Endodermal cell (in vitro differentiated cells): ENCODE measurements around the gene GDI2. TPM values are rescaled to one million over a fixed set of nuclear protein-coding genes. Genes with fewer than 3 reads are reported as not detected.
"Not testable (repeated sequence)": the region's sequence is repeated elsewhere in the genome, so short reads cannot be mapped to it uniquely, and the experiment has no call there.

Experiments used
- DNase-seq: peaks from one replicate; pipeline ENCODE4 v3.0.0-alpha.2; 2017
- H3K27ac ChIP-seq: 2 replicates; pipeline ENCODE4 v1.5.1; 2013; ENCODE audit warnings: mild to moderate bottlenecking, low read depth, low read length, moderate library complexity
- H3K27me3 ChIP-seq: 2 replicates; pipeline ENCODE4 v1.6.1; 2013; ENCODE audit warnings: mild to moderate bottlenecking, low read length, moderate library complexity; ENCODE audit not compliant: insufficient read depth, control insufficient read depth, poor library complexity, severe bottlenecking
- H3K36me3 ChIP-seq: 2 replicates; pipeline ENCODE4 v1.7.0; 2013; ENCODE audit warnings: mild to moderate bottlenecking, low read length, moderate library complexity; ENCODE audit not compliant: control insufficient read depth, insufficient read depth
- H3K4me1 ChIP-seq: one replicate; pipeline ENCODE4 v1.7.0; 2013; ENCODE audit warnings: low read length; ENCODE audit not compliant: control insufficient read depth, insufficient read depth
- H3K4me3 ChIP-seq: 2 replicates; pipeline ENCODE4 v1.5.1; 2013; ENCODE audit warnings: mild to moderate bottlenecking, low read length, moderate library complexity
- H3K9ac ChIP-seq: 2 replicates; pipeline ENCODE4 v1.6.1; 2013; ENCODE audit warnings: mild to moderate bottlenecking, low read length, moderate library complexity; ENCODE audit not compliant: poor library complexity, severe bottlenecking; ENCODE audit errors: extremely low read depth
- H3K9me3 ChIP-seq: 2 replicates; pipeline ENCODE4 v1.6.1; 2013; ENCODE audit warnings: mild to moderate bottlenecking, low read length, moderate library complexity; ENCODE audit not compliant: control insufficient read depth
- H3K27ac Mint-ChIP-seq: 2 replicates; pipeline ENCODE4 v1.8.0; 2020; ENCODE audit warnings: mixed read lengths
- H3K27me3 Mint-ChIP-seq: 2 replicates; pipeline ENCODE4 v1.8.0; 2021; ENCODE audit warnings: mild to moderate bottlenecking, mixed read lengths; ENCODE audit not compliant: insufficient read depth
- H3K36me3 Mint-ChIP-seq: 2 replicates; pipeline ENCODE4 v1.8.0; 2020; ENCODE audit warnings: low read depth, mixed read lengths
- H3K4me1 Mint-ChIP-seq: 2 replicates; pipeline ENCODE4 v1.8.0; 2020; ENCODE audit warnings: mixed read lengths
- H3K4me3 Mint-ChIP-seq: 2 replicates; pipeline ENCODE4 v1.8.0; 2020; ENCODE audit warnings: mild to moderate bottlenecking, moderate library complexity, mixed read lengths
- H3K9me3 Mint-ChIP-seq: 2 replicates; pipeline ENCODE4 v1.8.0; 2020; ENCODE audit warnings: mild to moderate bottlenecking, mixed read lengths
- CTCF ChIP-seq: fragments of 200-600 bp; sonication (generic); conservative IDR thresholded peaks from 2 replicates; pipeline ENCODE4 v1.5.0; 2021; ENCODE audit warnings: antibody characterized with exemption, mild to moderate bottlenecking
- WGBS, 2 experiments: methylation state at CpG; one replicate each; pipeline versions ENCODE4 v1.1.5 to v1.1.7; 2013; ENCODE audit warnings: missing lambda C conversion rate in 2 of 2, mixed read lengths in 1 of 2; ENCODE audit not compliant: insufficient coverage in 1 of 2, insufficient read length in 1 of 2; 5-methylcytosine and 5-hydroxymethylcytosine counted together
- total RNA-seq, 2 donors: library from RNA; stranded (reverse); fragmentation: NEBNext Ultra II Directional in 1 of 2; extraction: Animal tissue kit (Norgen Biotek cat#: 25700) in 1 of 2; gene quantifications; 2 replicates in 1 of 2; 3 replicates in 1 of 2; pipeline ENCODE4 v1.2.1, GENCODE V29; 2021

GDI2 gene
- total RNA-seq, 2 donors from 2014 or later, result 299 to 337 TPM

GRCh38 chr10:5840314-5841307 lies 27.4 kb upstream of the GDI2 start:
- H3K27me3 Mint-ChIP-seq, result no peaks in the 10 kb centered on the region
- Histone ChIP-seq H3K9me3 (no peaks in the 10 kb centered on the region), H3K4me3 (no peak overlapping the region), H3K27ac (peak overlapping the region; percentile 74), H3K9ac (no peak overlapping the region), H3K27me3 (no peaks in the 10 kb centered on the region), H3K4me1 (no peaks in the 10 kb centered on the region), H3K36me3 (no peaks in the 10 kb centered on the region)
- H3K36me3 Mint-ChIP-seq, result no peaks in the 10 kb centered on the region
- no peak overlapping the region for H3K4me3 Mint-ChIP-seq
- 68 to 74% methylated on average over 39 to 40 of the region's 40 CpGs for WGBS, 2 experiments
- TF ChIP-seq CTCF, result no peak
- no peaks in the 10 kb centered on the region for H3K9me3 Mint-ChIP-seq
- DNase-seq, result peak; percentile 88
- H3K27ac Mint-ChIP-seq, result no peak overlapping the region
- H3K4me1 Mint-ChIP-seq, result peaks cover 7% of the 10 kb centered on the region

- not testable (repeated sequence) for H3K9ac ChIP-seq, H3K4me1 ChIP-seq, H3K36me3 ChIP-seq, H3K27me3 ChIP-seq, H3K4me3 ChIP-seq, H3K4me1 Mint-ChIP-seq, H3K27ac Mint-ChIP-seq, H3K9me3 ChIP-seq, H3K27ac ChIP-seq, H3K27me3 Mint-ChIP-seq, H3K4me3 Mint-ChIP-seq, DNase-seq, H3K36me3 Mint-ChIP-seq, H3K9me3 Mint-ChIP-seq
- WGBS, 2 experiments, result 95 to 100% methylated on average over 2 of the region's 2 CpGs
Observed at GRCh38 chr10:5836181-5836580, 22.9 kb upstream of the GDI2 start.

- 96 to 97% methylated on average over 15 of the region's 15 CpGs for WGBS, 2 experiments
- no peaks in the 10 kb centered on the region for H3K36me3 ChIP-seq
- Mint-ChIP-seq H3K9me3 (no peaks in the 10 kb centered on the region), H3K27me3 (no peaks in the 10 kb centered on the region), H3K4me3 (no peak overlapping the region), H3K36me3 (no peaks in the 10 kb centered on the region), H3K27ac (no peak overlapping the region), H3K4me1 (no peaks in the 10 kb centered on the region)
- H3K9me3 ChIP-seq, result no peaks in the 10 kb centered on the region
- peak; percentile 38 for DNase-seq
- H3K4me3 ChIP-seq, result no peak overlapping the region
- no peaks in the 10 kb centered on the region for H3K27me3 ChIP-seq
- TF ChIP-seq CTCF, result no peak
- H3K4me1 ChIP-seq, result no peaks in the 10 kb centered on the region
- H3K27ac ChIP-seq, result no peak overlapping the region
- H3K9ac ChIP-seq, result no peak overlapping the region
Observed at GRCh38 chr10:5835446-5836095, 22.3 kb upstream of the GDI2 start.
